B cell (primary cell): ENCODE measurements around the gene ING4. TPM values are rescaled to one million over a fixed set of nuclear protein-coding genes. Genes with fewer than 3 reads are reported as not detected.

Source experiments
- ATAC-seq: fragments of 200-7000 bp; cut with Tn5 transposase; one replicate; pipeline ENCODE4 v1.10.0; 2021; ENCODE audit warnings: low read depth, mild to moderate bottlenecking, moderate number of reproducible peaks, moderate library complexity
- CTCF ChIA-PET: fragments of 350-600 bp; sonication (Branson Sonifier 250); formaldehyde crosslinking; loops from one replicate; lab custom pipeline; 2021; ENCODE audit warnings: antibody characterized with exemption, inconsistent platforms; lab: Charles Lee
- POLR2A ChIA-PET: fragments of 350-600 bp; sonication (Branson Sonifier 250); formaldehyde crosslinking; loops from one replicate; lab custom pipeline; 2021; ENCODE audit warnings: antibody characterized with exemption; lab: Charles Lee
- DNase-seq: peaks from one replicate; pipeline ENCODE4 v3.0.0; 2013
- H2AFZ ChIP-seq: 2 replicates; pipeline ENCODE4 v1.6.1; 2012; ENCODE audit warnings: mild to moderate bottlenecking, low read depth, low read length; ENCODE audit not compliant: insufficient read depth, poor library complexity, severe bottlenecking
- H3K27ac ChIP-seq, 2 donors: 1 replicate in 1 of 2; 2 replicates in 1 of 2; pipeline ENCODE4 v1.5.1; 2012 to 2013; ENCODE audit warnings: low read length in 2 of 2, mild to moderate bottlenecking in 2 of 2, moderate library complexity in 1 of 2
- H3K27me3 ChIP-seq, 4 experiments: fragments of 200-600 bp in 1 of 4; sonication (generic) in 1 of 4; replicated peaks in 1 of 4; 1 replicate in 2 of 4; 2 replicates in 2 of 4; pipeline versions ENCODE4 v1.6.1 to v1.7.0; 2013 to 2016; ENCODE audit warnings: low read length in 3 of 4, mild to moderate bottlenecking in 2 of 4, mixed read lengths in 1 of 4, moderate library complexity in 1 of 4; ENCODE audit not compliant: insufficient read depth in 4 of 4, control insufficient read depth in 3 of 4; ENCODE audit errors: control extremely low read depth in 1 of 4
- H3K36me3 ChIP-seq, 2 experiments: replicated peaks in 1 of 2; 1 replicate in 1 of 2; 2 replicates in 1 of 2; pipeline versions ENCODE4 v1.6.1 to v1.7.1; 2013; ENCODE audit warnings: low read length in 1 of 2; ENCODE audit not compliant: insufficient read depth in 2 of 2, control insufficient read depth in 1 of 2; ENCODE audit errors: control extremely low read depth in 1 of 2, extremely low read depth in 1 of 2
- H3K4me1 ChIP-seq, 2 donors: fragments of 200-600 bp in 1 of 2; sonication (generic) in 1 of 2; 1 replicate in 1 of 2; 2 replicates in 1 of 2; pipeline versions ENCODE4 v1.5.1 to v1.6.1; 2013 to 2017; ENCODE audit warnings: low read length in 2 of 2; ENCODE audit not compliant: control insufficient read depth in 2 of 2, insufficient read depth in 2 of 2
- H3K4me2 ChIP-seq: replicated peaks from 2 replicates; pipeline ENCODE3; 2012; ENCODE audit warnings: mild to moderate bottlenecking, low read depth, low read length; ENCODE audit not compliant: poor library complexity, severe bottlenecking
- H3K4me3 ChIP-seq, 5 experiments: fragments of 200-600 bp in 1 of 5; sonication (generic) in 1 of 5; 1 replicate in 3 of 5; 2 replicates in 2 of 5; pipeline versions ENCODE4 v1.5.1 to v1.7.0; 2011 to 2016; ENCODE audit warnings: low read length in 4 of 5, mild to moderate bottlenecking in 4 of 5, low read depth in 2 of 5, control low read depth in 1 of 5, moderate library complexity in 1 of 5; ENCODE audit not compliant: insufficient read depth in 1 of 5; ENCODE audit errors: control extremely low read depth in 1 of 5, extremely low read depth in 1 of 5
- H3K79me2 ChIP-seq: fragments of 200-600 bp; sonication (generic); one replicate; pipeline ENCODE4 v1.6.0; 2016; ENCODE audit warnings: low read length; ENCODE audit not compliant: control insufficient read depth, insufficient read depth
- H3K9ac ChIP-seq: fragments of 200-600 bp; sonication (generic); 2 replicates; pipeline ENCODE4 v1.6.1; 2017; ENCODE audit warnings: mild to moderate bottlenecking, low read length, moderate library complexity
- H3K9me3 ChIP-seq, 3 donors: one replicate each; pipeline versions ENCODE4 v1.6.1 to v1.7.1; 2013; ENCODE audit warnings: low read length in 2 of 3; ENCODE audit not compliant: control insufficient read depth in 2 of 3, insufficient read depth in 1 of 3; ENCODE audit errors: control extremely low read depth in 1 of 3
- H4K20me1 ChIP-seq: 2 replicates; pipeline ENCODE4 v1.6.0; 2012; ENCODE audit warnings: mild to moderate bottlenecking, low read length; ENCODE audit not compliant: insufficient read depth, control insufficient read depth, poor library complexity, severe bottlenecking
- H3K27ac Mint-ChIP-seq: one replicate; pipeline ENCODE4 v1.8.0; 2021; ENCODE audit warnings: mixed read lengths
- H3K27me3 Mint-ChIP-seq: one replicate; pipeline ENCODE4 v1.8.0; 2021; ENCODE audit warnings: mixed read lengths
- H3K4me1 Mint-ChIP-seq: one replicate; pipeline ENCODE4 v1.8.0; 2021; ENCODE audit warnings: mixed read lengths
- H3K4me3 Mint-ChIP-seq: one replicate; pipeline ENCODE4 v1.8.0; 2021; ENCODE audit warnings: mixed read lengths
- H3K9me3 Mint-ChIP-seq: one replicate; pipeline ENCODE4 v1.8.0; 2022; ENCODE audit warnings: mixed read lengths; ENCODE audit not compliant: insufficient read depth
- CTCF ChIP-seq: fragments of 200-600 bp; IDR thresholded peaks from one replicate; pipeline ENCODE4 v1.8.0; 2022; ENCODE audit warnings: antibody characterized with exemption, mild to moderate bottlenecking
- EZH2 ChIP-seq: IDR thresholded peaks from 2 replicates; pipeline ENCODE4 v1.6.1; 2012; ENCODE audit warnings: borderline replicate concordance, low read depth, mild to moderate bottlenecking, moderate library complexity, low read length; ENCODE audit not compliant: insufficient read depth, poor library complexity, severe bottlenecking
- WGBS: methylation state at CpG from one replicate; pipeline ENCODE4 v1.1.5; 2013; ENCODE audit warnings: missing lambda C conversion rate; ENCODE audit not compliant: insufficient coverage; 5-methylcytosine and 5-hydroxymethylcytosine counted together
- intact Hi-C: fragments of 100-400 bp; cut with micrococcal nuclease; formaldehyde crosslinking; loops from one replicate; pipeline ENCODE4 v1.10.0; 2022
- polyA plus RNA-seq: library from polyadenylated mRNA; depleted of rRNA; stranded (reverse); fragments of >200 nt; gene quantifications from 2 replicates; pipeline ENCODE4 v1.2.3, GENCODE V29; 2012
- total RNA-seq, 2 donors: library from RNA; stranded (reverse); fragments of 120-200 nt in 1 of 2; gene quantifications; 1 replicate in 1 of 2; 2 replicates in 1 of 2; pipeline versions ENCODE4 v1.2.3 to v1.2.4, GENCODE V29; 2013 to 2022

ING4 gene
- total and polyA plus RNA-seq, 2 donors (not counting 1 experiment from before 2014, with no cell fraction given), result 81.1 to 110 TPM

DNA sequence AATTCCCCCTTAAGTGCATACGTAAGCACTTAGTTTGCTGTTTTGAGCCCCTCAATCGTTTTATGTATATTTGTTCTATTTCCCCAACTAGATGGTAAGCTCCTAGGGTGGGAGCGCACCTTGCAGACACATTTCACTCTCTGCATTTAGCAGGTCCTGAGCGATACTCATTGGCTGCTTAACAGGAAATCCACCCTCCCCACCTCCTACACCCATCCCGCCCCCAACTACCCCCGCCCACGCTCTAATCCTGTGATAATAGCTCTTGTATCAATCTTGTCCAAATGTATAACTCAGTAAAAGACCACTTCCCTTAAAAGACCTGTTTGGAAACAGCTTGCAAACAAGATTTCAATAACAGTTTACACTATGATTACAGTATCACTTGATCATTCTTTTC is 35.3 kb downstream of the ING4 start:
- Mint-ChIP-seq H3K27me3 (no peaks in the 10 kb centered on the region), H3K9me3 (no peaks in the 10 kb centered on the region), H3K27ac (peak overlapping the region; percentile 55), H3K4me1 (peaks cover 56% of the 10 kb centered on the region), H3K4me3 (peak overlapping the region; percentile 76)
- DNase-seq (peak; percentile 53), ATAC-seq (peak; percentile 32)
- peaks cover 85% of the 10 kb centered on the region for H3K79me2 ChIP-seq
- H3K4me1 ChIP-seq, result peaks cover 40 to 57% of the 10 kb centered on the region in 2 donors
- no peaks in the 10 kb centered on the region for H3K27me3 ChIP-seq
- H4K20me1 ChIP-seq, result no peaks in the 10 kb centered on the region
- H2AFZ ChIP-seq, result no peak overlapping the region
- whole genome bisulfite sequencing, result 100% methylated on average over 1 of the region's 7 CpGs
- peak overlapping the region in 2 of 5 experiments; percentile 8 to 36 for H3K4me3 ChIP-seq
- peak overlapping the region; percentile 7 to 16 for H3K27ac ChIP-seq
- peaks cover 1 to 47% of the 10 kb centered on the region in 2 experiments for H3K36me3 ChIP-seq
- CTCF ChIA-PET, result interaction anchor here (0.6 to 1.5 kb wide), 7 partner anchors 16 to 477 kb away, joined by 3 to 5 read pairs (median 3); no protein-coding TSS in a partner anchor
- TF ChIP-seq CTCF (no peak), EZH2 (no peak)
- peak overlapping the region; percentile 58 for H3K4me2 ChIP-seq
- no peak overlapping the region for H3K9ac ChIP-seq
- H3K9me3 ChIP-seq, result no peaks in the 10 kb centered on the region
- POLR2A ChIA-PET, result interaction anchor here (0.5 to 3.0 kb wide), 8 partner anchors 8 to 225 kb away, joined by 5 to 11 read pairs (median 6); partner anchors contain the start of genes ACRBP and LPAR5
- intact Hi-C loops, result loop anchor here (1.0 kb wide), 1 partner anchor 8 kb away; the partner anchor contains the start of gene LPAR5

- H3K4me1 Mint-ChIP-seq, result peaks cover 48% of the 10 kb centered on the region
- H3K79me2 ChIP-seq, result peaks cover 76% of the 10 kb centered on the region
- POLR2A ChIA-PET, result interaction anchor here (0.9 to 3.0 kb wide), 3 partner anchors 9 to 97 kb away, joined by 3 to 11 read pairs (median 3); partner anchors contain the start of genes COPS7A and LPAR5
Measured at GRCh38 chr12:6626654-6627283, 36.1 kb downstream of the ING4 start.

More at GRCh38 chr12:6626654-6627283, 36.1 kb downstream of the ING4 start:
- no peaks in the 10 kb centered on the region for H4K20me1 ChIP-seq
- CTCF ChIA-PET, result interaction anchor here (1.3 kb wide), 1 partner anchor 23 kb away, joined by 5 read pairs; no protein-coding TSS in a partner anchor
- Mint-ChIP-seq H3K27me3 (no peaks in the 10 kb centered on the region), H3K27ac (peak overlapping the region; percentile 80), H3K4me3 (peak overlapping the region; percentile 46), H3K9me3 (no peaks in the 10 kb centered on the region)
- TF ChIP-seq CTCF (no peak), EZH2 (no peak)
- peak overlapping the region; percentile 7 to 26 for H3K27ac ChIP-seq
- peaks cover 1 to 47% of the 10 kb centered on the region in 2 experiments for H3K36me3 ChIP-seq
- H3K9me3 ChIP-seq, result no peaks in the 10 kb centered on the region
- H3K4me1 ChIP-seq, result peaks cover 32 to 49% of the 10 kb centered on the region in 2 donors
- no peak overlapping the region for H2AFZ ChIP-seq
- intact Hi-C loops, result loop anchor here (1.0 kb wide), 1 partner anchor 9 kb away; the partner anchor contains the start of gene LPAR5
- no peaks in the 10 kb centered on the region for H3K27me3 ChIP-seq
- WGBS, result 69% methylated on average over 3 of the region's 8 CpGs
- DNase-seq, result no peak
- H3K4me2 ChIP-seq, result peak overlapping the region; percentile 58
- H3K9ac ChIP-seq, result no peak overlapping the region
- no peak overlapping the region for H3K4me3 ChIP-seq
- peak; percentile 59 for ATAC-seq
